Superior temporal gyrus (tissue), 1 donor: ENCODE results near the gene LAMP5.

Experiments
- DNase-seq: peaks from one replicate; pipeline ENCODE4 v3.0.0-alpha.2; 2016; ENCODE audit errors: extremely low spot score

The LAMP5 gene

GRCh38 chr20:9514461-9515213 lies at the start of gene LAMP5:
LAMP5 (plus strand) TSS chr20:9514590; CDS start chr20:9514853, 263 bp downstream.
- no peak for DNase-seq

GRCh38 chr20:9467995-9468394 lies 46.4 kb upstream of the LAMP5 start:
- no peak for DNase-seq

GRCh38 chr20:9474835-9475415 lies 39.5 kb upstream of the LAMP5 start:
- DNase-seq: peak; percentile 53

- no peak for DNase-seq
These were observed 38.9 kb upstream of the LAMP5 start for GRCh38 chr20:9475456-9475855.

- DNase-seq: no peak
These were observed 38.2 kb upstream of the LAMP5 start for GRCh38 chr20:9476174-9476573.

- no peak for DNase-seq
These were observed 37.8 kb upstream of the LAMP5 start for GRCh38 chr20:9476637-9477036.

GRCh38 chr20:9478771-9479170 lies 35.6 kb upstream of the LAMP5 start:
- no peak for DNase-seq

GRCh38 chr20:9480066-9480465 lies 34.3 kb upstream of the LAMP5 start:
- no peak for DNase-seq

- no peak for DNase-seq
These were observed 32.2 kb upstream of the LAMP5 start for GRCh38 chr20:9482180-9482579.

GRCh38 chr20:9483131-9483530 lies 31.3 kb upstream of the LAMP5 start:
- DNase-seq: no peak

GRCh38 chr20:9485614-9486340 lies 28.6 kb upstream of the LAMP5 start:
- DNase-seq: no peak

GRCh38 chr20:9487231-9487630 lies 27.2 kb upstream of the LAMP5 start:
- no peak for DNase-seq

GRCh38 chr20:9488063-9488462 lies 26.3 kb upstream of the LAMP5 start:
- peak; percentile 63 for DNase-seq

- no peak for DNase-seq
These were observed 24.2 kb upstream of the LAMP5 start for GRCh38 chr20:9490161-9490560.

GRCh38 chr20:9490631-9491030 lies 23.8 kb upstream of the LAMP5 start:
- DNase-seq: no peak

GRCh38 chr20:9491324-9491723 lies 23.1 kb upstream of the LAMP5 start:
- no peak for DNase-seq

- no peak for DNase-seq
These were observed 22.3 kb upstream of the LAMP5 start for GRCh38 chr20:9492067-9492466.

- no peak for DNase-seq
These were observed 20.6 kb upstream of the LAMP5 start for GRCh38 chr20:9493803-9494202.

GRCh38 chr20:9495701-9496100 lies 18.7 kb upstream of the LAMP5 start:
- DNase-seq: no peak

- no peak for DNase-seq
These were observed 18.2 kb upstream of the LAMP5 start for GRCh38 chr20:9496155-9496554.

- no peak for DNase-seq
These were observed 16.1 kb upstream of the LAMP5 start for GRCh38 chr20:9498322-9498721.

GRCh38 chr20:9499126-9499899 lies 15.1 kb upstream of the LAMP5 start:
- no peak for DNase-seq
